B cell (primary cell): Measurements from ENCODE around the gene HOMER1.

ENCODE experiments used
- EZH2 ChIP-seq: IDR thresholded peaks from 2 replicates; pipeline ENCODE4 v1.6.1; 2012; ENCODE audit warnings: borderline replicate concordance, low read depth, mild to moderate bottlenecking, moderate library complexity, low read length; ENCODE audit not compliant: insufficient read depth, poor library complexity, severe bottlenecking
- TF ChIP-seq, protein P1 (sequence below): fragments of 200-600 bp; IDR thresholded peaks from one replicate; pipeline ENCODE4 v1.8.0; 2022; ENCODE audit warnings: antibody characterized with exemption, mild to moderate bottlenecking

GRCh38 chr5:79547429-79547822, 33.5 kb upstream of the HOMER1 start:
- TF ChIP-seq EZH2 = no peak
- TF ChIP-seq, protein P1, sequence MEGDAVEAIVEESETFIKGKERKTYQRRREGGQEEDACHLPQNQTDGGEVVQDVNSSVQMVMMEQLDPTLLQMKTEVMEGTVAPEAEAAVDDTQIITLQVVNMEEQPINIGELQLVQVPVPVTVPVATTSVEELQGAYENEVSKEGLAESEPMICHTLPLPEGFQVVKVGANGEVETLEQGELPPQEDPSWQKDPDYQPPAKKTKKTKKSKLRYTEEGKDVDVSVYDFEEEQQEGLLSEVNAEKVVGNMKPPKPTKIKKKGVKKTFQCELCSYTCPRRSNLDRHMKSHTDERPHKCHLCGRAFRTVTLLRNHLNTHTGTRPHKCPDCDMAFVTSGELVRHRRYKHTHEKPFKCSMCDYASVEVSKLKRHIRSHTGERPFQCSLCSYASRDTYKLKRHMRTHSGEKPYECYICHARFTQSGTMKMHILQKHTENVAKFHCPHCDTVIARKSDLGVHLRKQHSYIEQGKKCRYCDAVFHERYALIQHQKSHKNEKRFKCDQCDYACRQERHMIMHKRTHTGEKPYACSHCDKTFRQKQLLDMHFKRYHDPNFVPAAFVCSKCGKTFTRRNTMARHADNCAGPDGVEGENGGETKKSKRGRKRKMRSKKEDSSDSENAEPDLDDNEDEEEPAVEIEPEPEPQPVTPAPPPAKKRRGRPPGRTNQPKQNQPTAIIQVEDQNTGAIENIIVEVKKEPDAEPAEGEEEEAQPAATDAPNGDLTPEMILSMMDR = no peak
